HG02970 (cell line): ENCODE measurements around the gene UBASH3A.

ENCODE experiments used
- ATAC-seq: cut with Tn5 transposase; IDR thresholded peaks from one replicate; pipeline ENCODE4 v1.9.1; 2021; ENCODE audit warnings: mild to moderate bottlenecking, moderate library complexity, moderate number of reproducible peaks; ENCODE audit not compliant: unreplicated experiment, low FRiP score

The UBASH3A gene, protein sequence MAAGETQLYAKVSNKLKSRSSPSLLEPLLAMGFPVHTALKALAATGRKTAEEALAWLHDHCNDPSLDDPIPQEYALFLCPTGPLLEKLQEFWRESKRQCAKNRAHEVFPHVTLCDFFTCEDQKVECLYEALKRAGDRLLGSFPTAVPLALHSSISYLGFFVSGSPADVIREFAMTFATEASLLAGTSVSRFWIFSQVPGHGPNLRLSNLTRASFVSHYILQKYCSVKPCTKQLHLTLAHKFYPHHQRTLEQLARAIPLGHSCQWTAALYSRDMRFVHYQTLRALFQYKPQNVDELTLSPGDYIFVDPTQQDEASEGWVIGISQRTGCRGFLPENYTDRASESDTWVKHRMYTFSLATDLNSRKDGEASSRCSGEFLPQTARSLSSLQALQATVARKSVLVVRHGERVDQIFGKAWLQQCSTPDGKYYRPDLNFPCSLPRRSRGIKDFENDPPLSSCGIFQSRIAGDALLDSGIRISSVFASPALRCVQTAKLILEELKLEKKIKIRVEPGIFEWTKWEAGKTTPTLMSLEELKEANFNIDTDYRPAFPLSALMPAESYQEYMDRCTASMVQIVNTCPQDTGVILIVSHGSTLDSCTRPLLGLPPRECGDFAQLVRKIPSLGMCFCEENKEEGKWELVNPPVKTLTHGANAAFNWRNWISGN

GRCh38 chr21:42403611-42404231, at the start of gene UBASH3A:
Gene UBASH3A (plus strand): TSS chr21:42403902. CDS start chr21:42403946, 44 bp downstream.
- no peak for ATAC-seq

- ATAC-seq: no peak
These were observed 47.7 kb upstream of the UBASH3A start for GRCh38 chr21:42356046-42356445.

DNA sequence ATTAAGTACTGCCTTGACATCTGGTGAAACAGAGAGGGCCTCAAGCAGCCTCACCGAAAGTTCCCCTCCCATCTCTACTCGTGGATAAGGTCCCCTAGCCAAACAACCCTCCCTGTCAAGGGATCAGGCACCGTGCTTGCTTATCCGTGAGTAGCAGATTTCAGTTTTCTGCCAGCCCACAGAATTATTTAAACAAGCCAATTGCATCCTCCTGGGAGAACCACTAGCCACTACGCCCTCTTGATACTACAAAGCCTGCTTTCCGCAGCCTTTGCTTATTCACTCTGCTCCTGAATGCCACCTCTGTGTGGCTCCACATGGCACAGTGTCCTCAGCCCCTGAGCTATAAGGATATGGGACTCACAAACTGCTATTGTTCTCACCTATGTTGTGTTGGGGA, 47.1 kb upstream of the UBASH3A start:
- no peak for ATAC-seq

- no peak for ATAC-seq
These were observed 46.4 kb upstream of the UBASH3A start for GRCh38 chr21:42357307-42357706.

- no peak for ATAC-seq
These were observed 45.4 kb upstream of the UBASH3A start for GRCh38 chr21:42358261-42358660.

GRCh38 chr21:42358937-42359336, 44.8 kb upstream of the UBASH3A start:
- no peak for ATAC-seq

DNA sequence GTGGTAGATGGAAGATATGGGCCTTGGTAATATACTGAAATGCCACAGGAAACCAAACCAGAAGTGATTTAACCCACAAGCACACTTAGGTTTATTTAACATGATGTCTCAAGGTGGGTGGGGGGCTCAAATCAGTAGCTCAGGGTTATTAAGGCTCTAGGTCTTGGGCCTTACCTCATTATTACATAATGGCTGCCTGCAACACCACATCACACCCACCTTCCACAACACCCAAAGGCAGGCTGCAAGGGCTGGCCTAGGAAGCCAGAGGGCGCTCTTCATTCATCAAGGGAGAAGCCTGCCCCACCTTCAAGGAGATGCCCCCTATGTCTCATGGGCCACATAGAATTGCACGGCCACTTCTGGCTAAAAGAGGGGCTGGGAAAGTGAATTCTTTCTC, 43.4 kb upstream of the UBASH3A start:
- no peak for ATAC-seq

DNA sequence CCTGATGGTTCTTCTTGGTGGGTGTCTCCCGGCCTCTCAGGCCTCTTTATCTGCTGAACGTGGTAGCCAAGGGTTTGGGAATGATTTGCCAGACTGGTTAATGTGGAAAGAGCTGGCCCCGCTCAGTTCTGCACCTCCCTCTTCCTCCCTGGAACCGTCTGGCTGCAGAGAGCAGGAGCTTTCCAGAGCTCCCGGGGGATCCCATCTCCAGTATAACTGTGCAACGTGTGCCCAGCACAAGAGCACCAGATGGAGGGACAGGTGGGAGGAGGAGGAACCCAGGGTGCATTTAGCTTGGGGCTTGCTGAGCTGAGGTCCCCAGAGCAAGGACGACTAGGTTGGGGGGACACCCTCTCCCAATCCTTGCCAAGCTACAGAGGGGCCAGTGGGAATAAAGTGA, 42.4 kb upstream of the UBASH3A start:
- ATAC-seq: no peak

GRCh38 chr21:42362198-42362597, 41.5 kb upstream of the UBASH3A start:
- no peak for ATAC-seq

GRCh38 chr21:42362700-42363099, 41.0 kb upstream of the UBASH3A start:
- no peak for ATAC-seq

GRCh38 chr21:42363312-42363711, 40.4 kb upstream of the UBASH3A start:
- no peak for ATAC-seq

DNA sequence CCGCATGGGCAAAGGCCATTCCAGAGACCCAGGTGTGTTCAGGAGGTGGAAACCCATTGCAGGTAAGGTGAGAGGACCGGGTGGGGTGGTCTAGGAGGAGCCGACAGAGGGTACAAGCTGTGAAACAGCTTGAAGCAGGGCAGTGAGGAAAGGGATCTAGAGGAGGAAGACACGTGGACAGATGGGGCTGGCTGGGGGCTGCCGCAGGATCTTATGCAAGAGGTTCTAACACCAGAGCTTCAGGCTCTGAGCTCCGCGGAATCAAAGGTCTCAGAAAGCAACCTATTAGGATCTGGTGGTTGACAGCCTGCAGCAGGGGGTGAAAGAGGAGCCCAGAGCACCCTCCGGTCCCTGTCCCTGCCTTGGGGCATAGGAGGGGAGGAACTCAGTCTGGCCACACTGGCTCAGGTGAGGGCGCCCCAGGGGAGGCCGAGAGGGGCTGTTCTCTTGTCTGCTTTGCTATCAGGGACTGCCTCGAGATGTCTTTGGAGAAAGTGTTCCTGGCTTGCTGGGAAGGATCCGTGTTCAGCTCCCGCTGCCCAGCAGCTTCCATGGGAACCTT, 39.3 kb upstream of the UBASH3A start:
- no peak for ATAC-seq

- no peak for ATAC-seq
These were observed 37.9 kb upstream of the UBASH3A start for GRCh38 chr21:42365770-42366169.

DNA sequence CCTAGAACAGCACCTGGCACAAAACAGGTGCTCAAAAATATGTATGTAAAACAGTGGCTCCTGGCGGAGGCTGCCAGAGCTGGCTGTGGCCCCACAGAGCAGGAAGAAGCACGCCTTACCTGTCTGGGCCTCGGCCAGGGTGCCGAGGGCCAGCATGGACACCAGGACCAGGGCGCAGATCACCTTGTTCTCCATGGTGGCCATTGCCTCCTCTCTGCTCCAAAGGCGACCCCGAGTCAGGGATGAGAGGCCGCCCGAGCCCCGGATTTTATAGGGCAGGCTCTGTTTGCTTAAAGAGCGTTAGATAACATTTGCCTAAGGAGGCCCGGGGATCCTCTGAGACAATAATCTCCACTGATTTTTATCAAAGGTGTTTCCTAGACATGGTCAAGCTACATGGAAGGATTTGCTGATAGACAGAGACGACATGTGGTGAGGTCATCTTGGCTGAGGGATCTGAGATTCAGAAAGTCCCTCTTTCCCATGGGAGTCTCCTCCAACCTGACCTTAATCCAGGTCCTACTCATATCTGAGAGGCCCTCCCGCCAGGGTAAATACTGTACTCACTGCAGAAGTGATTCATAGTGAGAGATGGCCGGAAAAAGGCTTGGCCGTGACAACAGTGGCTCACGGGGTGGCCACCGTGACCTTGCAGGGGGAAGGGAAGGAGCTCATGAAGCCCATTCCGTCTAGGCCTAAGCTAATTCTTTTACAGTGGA, 37.3 kb upstream of the UBASH3A start, which contains the start of gene TFF1:
TSS of gene TFF1 (minus strand) at position 244 of the 719 bp plus-strand sequence. CDS start at position 204, 40 bp downstream.
- no peak for ATAC-seq

- ATAC-seq: no peak
These were observed 36.1 kb upstream of the UBASH3A start for GRCh38 chr21:42367367-42368165.

DNA sequence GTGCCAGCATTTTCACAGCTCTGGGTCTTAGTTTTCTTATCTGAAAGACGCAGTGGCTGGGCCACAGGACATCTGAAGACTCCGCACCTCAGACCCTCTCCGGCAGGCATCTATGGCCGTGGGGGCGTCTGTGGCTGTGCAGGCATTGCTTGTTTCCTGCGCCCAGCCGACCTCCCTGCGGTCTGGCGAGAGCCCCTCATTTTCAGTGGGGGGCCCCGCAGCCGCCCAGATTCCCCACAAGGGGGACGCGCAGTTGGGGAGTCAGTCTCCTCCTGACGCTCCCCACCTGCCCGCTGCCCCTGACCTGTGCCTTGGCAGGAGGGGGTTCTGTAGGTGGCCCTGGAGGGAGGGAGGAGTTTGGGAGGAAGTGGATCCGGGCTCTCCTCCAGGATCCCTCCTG, 33.9 kb upstream of the UBASH3A start:
- no peak for ATAC-seq

DNA sequence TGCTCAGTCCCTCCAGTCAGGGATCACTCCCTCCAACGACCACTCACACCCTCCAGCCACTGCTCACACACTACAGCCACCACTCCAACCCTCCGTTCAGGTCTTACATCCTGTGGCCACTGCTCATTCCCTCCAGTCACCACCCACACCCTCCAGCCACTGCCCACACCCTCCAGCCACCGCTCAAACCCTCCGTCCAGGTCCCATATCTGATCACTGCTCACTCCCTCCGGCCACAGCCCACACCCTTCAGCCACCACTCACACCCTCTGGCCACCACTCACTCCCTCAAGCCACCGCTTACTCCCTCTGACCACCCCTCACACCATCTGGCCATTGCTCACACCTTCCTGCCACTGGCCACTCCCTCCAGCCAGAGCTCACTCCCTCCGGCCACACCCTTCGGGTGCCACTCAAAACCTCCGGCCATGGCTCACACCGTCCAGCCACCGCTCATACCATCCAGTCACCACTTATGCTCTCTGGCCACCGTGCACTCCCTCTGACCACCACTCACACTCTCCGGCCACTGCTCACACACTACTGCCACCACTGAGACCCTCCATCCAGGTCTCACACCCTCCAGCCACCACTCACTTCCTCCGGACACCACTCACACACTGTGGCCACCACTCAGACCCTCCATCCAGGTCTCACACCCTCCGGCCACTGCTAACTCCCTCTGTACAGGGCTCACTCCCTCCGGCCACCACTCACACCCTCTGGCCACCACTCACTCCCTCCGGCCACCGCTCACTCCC, 32.6 kb upstream of the UBASH3A start:
- ATAC-seq: no peak

DNA sequence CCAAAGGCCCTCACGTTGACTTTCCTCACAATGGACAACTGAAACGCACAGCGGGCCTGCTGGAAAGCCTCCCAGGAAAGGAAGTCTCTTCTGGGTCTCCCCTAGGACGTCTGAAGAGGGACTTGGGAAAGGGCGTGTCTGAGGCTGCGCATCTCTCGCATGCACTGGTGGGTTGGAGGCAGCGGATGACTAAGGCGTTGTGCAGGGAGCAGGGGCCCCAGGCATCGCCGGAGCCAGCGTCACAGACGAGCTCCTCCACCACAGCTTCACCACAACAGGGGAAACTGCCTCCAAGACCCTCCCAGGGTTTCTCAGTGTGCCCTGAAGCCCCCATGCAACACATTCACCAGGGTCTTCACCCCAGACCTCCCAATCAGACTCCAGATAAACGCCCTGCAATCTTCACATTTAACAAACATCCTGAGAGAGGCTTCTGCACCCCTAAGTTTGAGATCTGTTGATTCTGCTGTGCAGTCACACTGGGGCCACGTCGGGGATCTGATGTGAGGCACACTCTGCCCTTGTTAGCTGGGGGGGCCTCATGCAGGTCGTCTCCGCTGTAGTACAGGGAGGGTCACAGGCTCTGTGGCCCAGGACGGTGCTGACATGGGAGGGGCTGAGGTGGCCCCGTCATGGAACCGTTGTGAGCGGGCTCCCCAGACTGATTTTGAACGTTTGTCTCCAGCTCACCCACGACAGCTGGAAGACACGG, 30.4 kb upstream of the UBASH3A start:
- no peak for ATAC-seq
